K562 (cell line): ENCODE data around the gene UROD. TPM values are rescaled to one million over a fixed set of nuclear protein-coding genes. Genes with fewer than 3 reads are reported as not detected.
A peak's percentile ranks its signal among the peaks of the same experiment; 100 is the strongest.

Experiments
- ATAC-seq: fragments of 200-7000 bp; cut with Tn5 transposase; 3 replicates; pipeline ENCODE4 v1.9.1; 2020; ENCODE audit warnings: moderate library complexity
- BruUV-seq: library from RNA; stranded (reverse); fragments of 400-500 nt; replicated peaks from 2 replicates; lab custom pipeline; 2021; lab: Mats Ljungman, UMichigan
- CTCF ChIA-PET: fragments of 300-600 bp; formaldehyde crosslinking; extraction: SDS; loops from one replicate; lab custom pipeline; 2021; ENCODE audit warnings: low intra/inter-chr PET ratio; lab: Yijun Ruan, JAX
- POLR2A ChIA-PET: fragments of 300-600, 350-650 bp; sonication (Branson Sonifier 250); formaldehyde crosslinking; extraction: SDS; loops from one replicate; lab custom pipeline; 2021; ENCODE audit warnings: antibody characterized with exemption, inconsistent platforms; lab: Yijun Ruan, JAX
- DNase-seq, 4 experiments: peaks; one replicate each; pipeline versions ENCODE4 v3.0.0 to v3.0.0-alpha.2; 2011 to 2018; ENCODE audit warnings: low spot score in 3 of 4, mixed read lengths in 3 of 4; ENCODE audit errors: extremely low read depth in 1 of 4
- FAIRE-seq: peaks from 2 replicates; lab custom pipeline; 2011; peaks lifted over from hg19 to GRCh38; lab: Jason Lieb, UNC
- H2AFZ ChIP-seq: 2 replicates; pipeline ENCODE4 v1.6.0; 2011; ENCODE audit warnings: low read depth, low read length, control low read depth, inconsistent platforms
- H3K27ac ChIP-seq: fragments of 200-600 bp; 3 replicates; pipeline ENCODE4 v1.8.0; 2011; ENCODE audit warnings: low read depth, mild to moderate bottlenecking, control low read depth, inconsistent platforms, low read length, moderate library complexity, mixed read lengths; ENCODE audit errors: extremely low read depth
- H3K27me3 ChIP-seq, 2 experiments: fragments of 300-600 bp in 1 of 2; 2 replicates in 1 of 2; 3 replicates in 1 of 2; pipeline versions ENCODE4 v1.6.0 to v1.8.0; 2011; ENCODE audit warnings: inconsistent platforms in 2 of 2, low read length in 2 of 2, mild to moderate bottlenecking in 1 of 2, mixed read lengths in 1 of 2, moderate library complexity in 1 of 2; ENCODE audit not compliant: control insufficient read depth in 2 of 2, insufficient read depth in 2 of 2
- H3K36me3 ChIP-seq: fragments of 300-600 bp; 3 replicates; pipeline ENCODE4 v1.8.0; 2011; ENCODE audit warnings: mild to moderate bottlenecking, low read length, inconsistent platforms; ENCODE audit not compliant: control insufficient read depth, insufficient read depth
- H3K4me1 ChIP-seq, 2 experiments: fragments of 200-600 bp in 1 of 2; replicated peaks in 1 of 2; 2 replicates in 1 of 2; 3 replicates in 1 of 2; pipeline versions ENCODE4 v1.5.1 to v1.8.0; 2011; ENCODE audit warnings: inconsistent platforms in 2 of 2, low read length in 2 of 2, mild to moderate bottlenecking in 1 of 2, mixed read lengths in 1 of 2, moderate library complexity in 1 of 2; ENCODE audit not compliant: control insufficient read depth in 2 of 2, insufficient read depth in 2 of 2
- H3K4me2 ChIP-seq: 2 replicates; pipeline ENCODE4 v1.6.1; 2011; ENCODE audit warnings: low read length, control low read depth, inconsistent platforms, mixed read lengths; ENCODE audit not compliant: insufficient read depth
- H3K4me3 ChIP-seq: fragments of 200-600 bp; sonication (generic), shearing (Covaris generic); 2 replicates; pipeline ENCODE4 v1.5.1; 2016; ENCODE audit warnings: control low read depth, inconsistent platforms
- H3K79me2 ChIP-seq: fragments of 200-600 bp; 3 replicates; pipeline ENCODE4 v1.8.0; 2011; ENCODE audit warnings: low read length, inconsistent platforms; ENCODE audit not compliant: control insufficient read depth, insufficient read depth
- H3K9ac ChIP-seq, 2 experiments: 2 replicates each; pipeline versions ENCODE4 v1.6.0 to v1.6.1; 2011; ENCODE audit warnings: low read depth in 2 of 2, low read length in 2 of 2, control low read depth in 1 of 2, inconsistent platforms in 1 of 2, mild to moderate bottlenecking in 1 of 2, mixed read lengths in 1 of 2; ENCODE audit not compliant: insufficient read depth in 1 of 2
- H3K9me1 ChIP-seq: one replicate; pipeline ENCODE4 v1.6.0; 2011; ENCODE audit warnings: inconsistent platforms, mild to moderate bottlenecking, low read length, moderate library complexity; ENCODE audit not compliant: control insufficient read depth, insufficient read depth
- H3K9me3 ChIP-seq: replicated peaks from 2 replicates; pipeline ENCODE4 v1.5.1; 2011; ENCODE audit warnings: low read depth, low read length, inconsistent platforms; ENCODE audit not compliant: control insufficient read depth, insufficient read depth
- H4K20me1 ChIP-seq: replicated peaks from 2 replicates; pipeline ENCODE4 v1.6.1; 2011; ENCODE audit warnings: low read length, inconsistent platforms, mixed read lengths; ENCODE audit not compliant: control insufficient read depth, insufficient read depth
- CEBPB ChIP-seq: fragments of 450-650 bp; IDR thresholded peaks from 2 replicates; pipeline ENCODE4 v1.6.1; 2016; ENCODE audit warnings: missing genetic modification characterization, missing compliant biosample characterization
- MCM3 ChIP-seq: fragments of 450-650 bp; IDR thresholded peaks from 2 replicates; pipeline ENCODE4 v1.6.1; 2016
- MNT ChIP-seq, 2 experiments: fragments of 450-650 bp; conservative IDR thresholded peaks; 2 replicates each; pipeline ENCODE4 v1.6.1; 2017; ENCODE audit warnings: mild to moderate bottlenecking in 2 of 2, moderate library complexity in 2 of 2
- NFIC ChIP-seq: fragments of 450-650 bp; IDR thresholded peaks from 2 replicates; pipeline ENCODE4 v1.6.1; 2017; ENCODE audit warnings: mild to moderate bottlenecking, inconsistent platforms
- RBFOX2 ChIP-seq: fragments of 200-400 bp; formaldehyde crosslinking; IDR thresholded peaks from 2 replicates; pipeline ENCODE4 v1.6.1; 2017; ENCODE audit warnings: low read depth, mild to moderate bottlenecking, low read length, moderate library complexity
- SAP30 ChIP-seq: fragments of 200-600 bp; sonication (generic); IDR thresholded peaks from 2 replicates; pipeline ENCODE4 v1.6.1; 2012; ENCODE audit warnings: borderline replicate concordance, low read depth, mild to moderate bottlenecking, moderate library complexity, low read length, control low read depth, inconsistent platforms; ENCODE audit not compliant: insufficient read depth, poor library complexity, severe bottlenecking
- SIRT6 ChIP-seq: IDR thresholded peaks from one replicate; pipeline ENCODE4 v1.6.1; 2012; ENCODE audit warnings: low read depth, mild to moderate bottlenecking, control low read depth, inconsistent platforms, low read length, moderate library complexity
- SMARCA4 ChIP-seq: fragments of 450-650 bp; IDR thresholded peaks from 2 replicates; pipeline ENCODE4 v1.6.1; 2016
- ZNF217 ChIP-seq: sonication (generic); formaldehyde crosslinking; IDR thresholded peaks from 2 replicates; pipeline ENCODE4 v1.8.0; 2022; ENCODE audit warnings: mild to moderate bottlenecking, missing genetic modification reagents
- ZNF324 ChIP-seq: fragments of 250-450 bp; sonication (Bioruptor Pico); IDR thresholded peaks from 2 replicates; pipeline ENCODE4 v1.4.0; 2020; ENCODE audit warnings: mild to moderate bottlenecking
- WGBS: fragments of 100-300 bp; shearing (Covaris generic); methylation state at CpG from one replicate; pipeline ENCODE4 v1.1.6; 2016; ENCODE audit warnings: low coverage, mixed read lengths; ENCODE audit not compliant: insufficient coverage; ENCODE audit errors: missing lambda C conversion rate; 5-methylcytosine and 5-hydroxymethylcytosine counted together
- in situ Hi-C: fragments of 300-500 bp; cut with MboI; formaldehyde crosslinking; loops from 4 replicates; pipeline ENCODE4 v1.15.0; 2018; ENCODE audit warnings: inconsistent platforms, mixed read lengths
- intact Hi-C: fragments of 100-400 bp; cut with micrococcal nuclease; formaldehyde crosslinking; loops from 2 replicates; pipeline ENCODE4 v1.14.2; 2022
- polyA plus RNA-seq, 8 experiments: library from polyadenylated mRNA; depleted of rRNA in 4 of 8; stranded (reverse) in 5 of 8; unstranded in 3 of 8; fragments of >200 nt; fragmentation: Nextera tagmentation in 2 of 8; fragmentation: Illumina TruSeq in 1 of 8; extraction: Ambion mirVana in 2 of 8; extraction: Trizol in 1 of 8; gene quantifications; 2 replicates each; pipeline versions ENCODE4 v1.2.1 to v1.2.3, GENCODE V29; 2011 to 2014; ENCODE audit warnings: inconsistent platforms in 1 of 8, missing spikeins in 1 of 8
- total RNA-seq, 7 experiments: library from RNA; depleted of rRNA in 6 of 7; stranded (reverse); fragments of >200 nt in 6 of 7; fragmentation: Illumina TruSeq in 2 of 7; extraction: Trizol in 2 of 7; gene quantifications; 2 replicates each; pipeline versions ENCODE4 v1.2.1 to v1.2.3, GENCODE V29; 2011 to 2021; ENCODE audit warnings: low replicate concordance in 1 of 7
- TF ChIP-seq, protein P1 (sequence below): sonication (generic); formaldehyde crosslinking; IDR thresholded peaks from 2 replicates; pipeline ENCODE4 v1.8.0; 2023; ENCODE audit warnings: mild to moderate bottlenecking, missing genetic modification reagents
- TF ChIP-seq, protein P2 (sequence below): fragments of 450-650 bp; IDR thresholded peaks from 2 replicates; pipeline ENCODE4 v1.6.1; 2017; ENCODE audit warnings: antibody characterized with exemption, mild to moderate bottlenecking

Gene UROD
- total and polyA plus RNA-seq, 9 of the 15 experiments (the other 6 are each of a cell fraction or from before 2014, with no cell fraction given), result 533 to 2,933 (median 1,100) TPM

DNA sequence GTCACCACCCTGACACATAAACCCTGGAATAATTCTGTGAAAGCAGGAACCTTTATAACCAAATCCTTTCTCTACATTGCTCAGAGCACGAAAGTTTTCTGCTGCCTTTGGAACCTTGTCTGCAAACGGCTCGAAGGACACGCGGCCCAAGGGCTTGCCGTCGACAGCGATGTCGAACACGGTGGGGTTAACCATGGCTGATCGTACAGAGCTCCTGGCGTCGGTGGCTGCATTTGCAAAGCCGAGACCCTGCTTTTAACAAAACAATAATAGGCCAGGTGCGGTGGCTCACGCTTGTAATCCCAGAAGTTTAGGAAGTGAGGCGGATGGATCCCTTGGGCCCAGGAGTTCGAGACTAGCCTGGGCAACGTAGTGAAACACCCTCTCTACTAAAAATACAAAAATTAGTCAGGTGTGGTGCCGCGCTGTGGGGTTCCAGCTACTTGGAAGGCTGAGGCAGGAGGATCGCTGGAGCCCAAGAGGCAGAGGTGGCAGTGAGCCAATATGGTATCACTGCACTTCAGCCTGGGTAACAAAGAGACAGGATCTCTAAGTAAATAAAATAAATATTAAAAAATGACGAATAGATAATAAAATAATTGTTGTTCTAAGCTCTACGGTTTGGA, 23.4 kb upstream of the UROD start:
- DNase-seq (no peak), FAIRE-seq (no peak), ATAC-seq (no peak)
- ChIA-PET CTCF (no interaction called here), POLR2A (interaction anchor here (0.7 to 5.7 kb wide), 6 partner anchors 11 to 24 kb away, joined by 3 to 54 read pairs (median 4); partner anchors contain the start of genes HECTD3 and UROD)
- H3K9ac ChIP-seq, result 0 out of 4 replicates have a peak overlapping the region, but pooled peaks of 1 of the 2 experiments have one; percentile 16
- no peaks in the 10 kb centered on the region for H4K20me1 ChIP-seq
- no TSS peak for BruUV-seq
- H3K27me3 ChIP-seq, result no peaks in the 10 kb centered on the region
- H3K9me1 ChIP-seq, result no peaks in the 10 kb centered on the region
- H3K4me1 ChIP-seq, result peaks cover 10 to 15% of the 10 kb centered on the region in 2 experiments; a peak in 4 of 5 replicates
- H3K9me3 ChIP-seq, result no peaks in the 10 kb centered on the region
- intact Hi-C loops (no loop called here), in situ Hi-C loops (no loop called here)
- H2AFZ ChIP-seq, result no peak overlapping the region
- peaks cover 11% of the 10 kb centered on the region for H3K36me3 ChIP-seq
- H3K27ac ChIP-seq, result no peak overlapping the region
- WGBS, result 95% methylated on average over 24 of the region's 24 CpGs
- no peak overlapping the region for H3K4me3 ChIP-seq
- H3K79me2 ChIP-seq, result peaks cover 33% of the 10 kb centered on the region
- no peak overlapping the region; the same call in 1 of the 2 replicates for H3K4me2 ChIP-seq
- TF ChIP-seq SMARCA4 (no peak), MCM3 (no peak), MNT (conservative IDR thresholded peaks at IDR 0.05) (no peak), RBFOX2 (0 out of 2 replicates have a peak, but pooled peaks have one; percentile 12), SAP30 (no peak), CEBPB (tag) (no peak), ZNF324 (CRISPR knock-in tag) (no peak), SIRT6 (no peak), ZNF217 (CRISPR knock-in tag) (no peak), NFIC (peak; percentile 64)
- TF ChIP-seq, protein P1, sequence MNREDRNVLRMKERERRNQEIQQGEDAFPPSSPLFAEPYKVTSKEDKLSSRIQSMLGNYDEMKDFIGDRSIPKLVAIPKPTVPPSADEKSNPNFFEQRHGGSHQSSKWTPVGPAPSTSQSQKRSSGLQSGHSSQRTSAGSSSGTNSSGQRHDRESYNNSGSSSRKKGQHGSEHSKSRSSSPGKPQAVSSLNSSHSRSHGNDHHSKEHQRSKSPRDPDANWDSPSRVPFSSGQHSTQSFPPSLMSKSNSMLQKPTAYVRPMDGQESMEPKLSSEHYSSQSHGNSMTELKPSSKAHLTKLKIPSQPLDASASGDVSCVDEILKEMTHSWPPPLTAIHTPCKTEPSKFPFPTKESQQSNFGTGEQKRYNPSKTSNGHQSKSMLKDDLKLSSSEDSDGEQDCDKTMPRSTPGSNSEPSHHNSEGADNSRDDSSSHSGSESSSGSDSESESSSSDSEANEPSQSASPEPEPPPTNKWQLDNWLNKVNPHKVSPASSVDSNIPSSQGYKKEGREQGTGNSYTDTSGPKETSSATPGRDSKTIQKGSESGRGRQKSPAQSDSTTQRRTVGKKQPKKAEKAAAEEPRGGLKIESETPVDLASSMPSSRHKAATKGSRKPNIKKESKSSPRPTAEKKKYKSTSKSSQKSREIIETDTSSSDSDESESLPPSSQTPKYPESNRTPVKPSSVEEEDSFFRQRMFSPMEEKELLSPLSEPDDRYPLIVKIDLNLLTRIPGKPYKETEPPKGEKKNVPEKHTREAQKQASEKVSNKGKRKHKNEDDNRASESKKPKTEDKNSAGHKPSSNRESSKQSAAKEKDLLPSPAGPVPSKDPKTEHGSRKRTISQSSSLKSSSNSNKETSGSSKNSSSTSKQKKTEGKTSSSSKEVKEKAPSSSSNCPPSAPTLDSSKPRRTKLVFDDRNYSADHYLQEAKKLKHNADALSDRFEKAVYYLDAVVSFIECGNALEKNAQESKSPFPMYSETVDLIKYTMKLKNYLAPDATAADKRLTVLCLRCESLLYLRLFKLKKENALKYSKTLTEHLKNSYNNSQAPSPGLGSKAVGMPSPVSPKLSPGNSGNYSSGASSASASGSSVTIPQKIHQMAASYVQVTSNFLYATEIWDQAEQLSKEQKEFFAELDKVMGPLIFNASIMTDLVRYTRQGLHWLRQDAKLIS (CRISPR knock-in tag), result no peak
- TF ChIP-seq, protein P2, sequence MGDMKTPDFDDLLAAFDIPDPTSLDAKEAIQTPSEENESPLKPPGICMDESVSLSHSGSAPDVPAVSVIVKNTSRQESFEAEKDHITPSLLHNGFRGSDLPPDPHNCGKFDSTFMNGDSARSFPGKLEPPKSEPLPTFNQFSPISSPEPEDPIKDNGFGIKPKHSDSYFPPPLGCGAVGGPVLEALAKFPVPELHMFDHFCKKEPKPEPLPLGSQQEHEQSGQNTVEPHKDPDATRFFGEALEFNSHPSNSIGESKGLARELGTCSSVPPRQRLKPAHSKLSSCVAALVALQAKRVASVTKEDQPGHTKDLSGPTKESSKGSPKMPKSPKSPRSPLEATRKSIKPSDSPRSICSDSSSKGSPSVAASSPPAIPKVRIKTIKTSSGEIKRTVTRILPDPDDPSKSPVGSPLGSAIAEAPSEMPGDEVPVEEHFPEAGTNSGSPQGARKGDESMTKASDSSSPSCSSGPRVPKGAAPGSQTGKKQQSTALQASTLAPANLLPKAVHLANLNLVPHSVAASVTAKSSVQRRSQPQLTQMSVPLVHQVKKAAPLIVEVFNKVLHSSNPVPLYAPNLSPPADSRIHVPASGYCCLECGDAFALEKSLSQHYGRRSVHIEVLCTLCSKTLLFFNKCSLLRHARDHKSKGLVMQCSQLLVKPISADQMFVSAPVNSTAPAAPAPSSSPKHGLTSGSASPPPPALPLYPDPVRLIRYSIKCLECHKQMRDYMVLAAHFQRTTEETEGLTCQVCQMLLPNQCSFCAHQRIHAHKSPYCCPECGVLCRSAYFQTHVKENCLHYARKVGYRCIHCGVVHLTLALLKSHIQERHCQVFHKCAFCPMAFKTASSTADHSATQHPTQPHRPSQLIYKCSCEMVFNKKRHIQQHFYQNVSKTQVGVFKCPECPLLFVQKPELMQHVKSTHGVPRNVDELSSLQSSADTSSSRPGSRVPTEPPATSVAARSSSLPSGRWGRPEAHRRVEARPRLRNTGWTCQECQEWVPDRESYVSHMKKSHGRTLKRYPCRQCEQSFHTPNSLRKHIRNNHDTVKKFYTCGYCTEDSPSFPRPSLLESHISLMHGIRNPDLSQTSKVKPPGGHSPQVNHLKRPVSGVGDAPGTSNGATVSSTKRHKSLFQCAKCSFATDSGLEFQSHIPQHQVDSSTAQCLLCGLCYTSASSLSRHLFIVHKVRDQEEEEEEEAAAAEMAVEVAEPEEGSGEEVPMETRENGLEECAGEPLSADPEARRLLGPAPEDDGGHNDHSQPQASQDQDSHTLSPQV, result 0 out of 2 replicates have a peak, but pooled peaks have one; percentile 14
